HG02798 (cell line): ENCODE measurements around the gene GPS2.
"Not testable (repeated sequence)": the region's sequence is repeated elsewhere in the genome, so short reads cannot be mapped to it uniquely, and the experiment has no call there.

Source experiments
- ATAC-seq: cut with Tn5 transposase; IDR thresholded peaks from one replicate; pipeline ENCODE4 v1.9.1; 2021; ENCODE audit warnings: mild to moderate bottlenecking; ENCODE audit not compliant: unreplicated experiment, poor library complexity

GPS2 gene

DNA sequence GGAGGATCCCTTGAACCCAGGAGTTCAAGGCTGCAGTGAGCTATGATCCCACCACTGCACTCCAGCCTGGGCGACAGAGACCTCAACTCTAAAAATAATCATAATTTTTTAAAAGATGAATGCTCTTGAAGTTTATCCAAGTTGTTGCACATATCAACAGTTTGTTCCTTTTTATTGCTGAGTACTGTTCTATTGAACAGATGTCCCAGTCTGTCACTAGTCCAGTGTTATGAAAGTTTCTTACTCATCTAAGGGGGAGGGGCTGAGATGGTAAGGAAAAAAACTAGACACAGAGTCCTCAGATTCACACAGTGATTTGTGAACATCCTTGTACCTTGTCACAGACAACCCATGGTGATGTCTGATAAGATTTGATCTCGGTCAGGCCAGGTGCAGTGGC, 25.0 kb upstream of the GPS2 start:
- no peak for ATAC-seq

DNA sequence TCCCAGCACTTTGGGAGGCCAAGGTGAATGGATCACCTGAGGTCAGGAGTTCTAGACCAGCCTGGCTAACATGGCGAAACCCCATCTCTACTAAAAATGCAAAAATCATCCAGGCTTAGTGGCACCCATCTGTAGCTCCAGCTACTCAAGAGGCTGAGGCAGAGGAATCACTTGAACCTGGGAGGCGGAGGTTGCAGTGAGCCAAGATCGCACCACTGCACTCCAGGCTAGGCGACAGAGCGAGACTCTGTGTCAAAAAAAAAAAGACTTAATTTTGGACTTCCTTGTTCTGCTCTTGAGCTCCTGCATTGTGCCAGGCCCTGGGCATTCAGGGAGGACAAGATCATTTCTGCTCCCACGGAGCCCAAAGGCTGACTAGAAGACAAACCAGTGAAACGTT, 22.4 kb upstream of the GPS2 start:
- not testable (repeated sequence) for ATAC-seq

DNA sequence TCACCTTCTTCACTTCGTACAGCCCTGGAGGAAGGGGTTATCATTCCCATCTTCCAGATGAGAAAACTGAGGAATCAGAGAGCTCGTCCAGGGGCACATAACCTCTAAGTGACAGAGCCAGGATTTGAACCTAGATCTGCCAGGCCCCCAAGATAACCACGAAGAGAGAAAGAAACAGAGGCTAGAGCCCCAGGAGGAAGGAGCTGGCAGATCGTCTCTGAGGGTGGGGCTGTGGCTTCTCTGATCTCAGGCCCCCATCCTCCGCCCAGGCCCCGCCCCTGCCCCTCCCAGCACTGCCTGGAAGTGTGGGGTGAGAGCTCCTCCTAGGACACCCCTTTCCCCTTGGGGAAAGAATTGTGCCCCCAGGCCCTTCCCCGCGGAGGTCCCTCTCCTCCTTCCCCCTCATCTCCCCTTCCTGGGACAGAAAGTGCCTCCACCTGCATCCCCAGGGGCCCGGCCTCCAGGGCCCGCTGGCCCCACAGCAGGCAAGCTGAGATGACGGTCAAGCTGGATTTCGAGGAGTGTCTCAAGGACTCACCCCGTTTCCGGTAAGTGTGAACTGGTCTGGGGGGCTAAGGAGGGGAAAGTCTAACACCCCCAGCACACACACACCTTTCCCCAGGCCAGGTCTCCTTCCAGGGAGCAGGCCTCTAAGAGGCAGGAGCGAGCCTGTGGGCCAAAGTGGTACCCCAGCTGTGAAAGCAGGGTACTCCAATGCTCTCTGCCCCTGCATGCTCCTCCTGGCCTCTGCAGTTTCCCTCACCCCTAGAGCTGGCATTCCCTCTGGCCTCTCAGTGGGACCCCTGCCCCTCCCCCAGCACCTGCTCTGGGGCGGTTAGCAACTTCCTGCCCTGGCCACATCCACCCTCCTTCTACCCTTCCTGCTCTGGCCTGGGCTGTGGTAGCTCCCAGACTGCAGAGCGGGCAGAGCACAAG, 21.3 kb upstream of the GPS2 start, which contains the start of gene ACAP1:
Gene ACAP1 (plus strand): TSS at position 290 of the 936 bp plus-strand sequence. CDS start 206 bp downstream, at position 496.
- peak; percentile 68 for ATAC-seq

DNA sequence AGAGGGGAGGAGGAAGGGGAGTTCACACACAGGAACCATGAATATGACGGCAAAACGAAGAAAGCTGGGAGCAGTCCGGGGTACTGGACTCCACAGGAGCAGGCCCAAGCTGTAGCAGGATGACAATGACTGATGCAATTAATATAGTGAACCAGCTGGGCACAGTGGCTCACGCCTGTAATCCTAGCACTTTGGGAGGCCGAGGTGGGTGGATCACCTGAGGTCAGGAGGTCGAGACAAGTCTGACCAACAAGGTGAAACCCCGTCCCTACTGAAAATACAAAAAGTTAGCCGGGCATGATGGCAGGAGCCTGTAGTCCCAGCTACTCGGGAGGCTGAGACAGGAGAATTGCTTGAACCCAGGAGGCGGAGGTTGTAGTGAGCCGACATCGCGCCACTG, 20.6 kb upstream of the GPS2 start:
- not testable (repeated sequence) for ATAC-seq

DNA sequence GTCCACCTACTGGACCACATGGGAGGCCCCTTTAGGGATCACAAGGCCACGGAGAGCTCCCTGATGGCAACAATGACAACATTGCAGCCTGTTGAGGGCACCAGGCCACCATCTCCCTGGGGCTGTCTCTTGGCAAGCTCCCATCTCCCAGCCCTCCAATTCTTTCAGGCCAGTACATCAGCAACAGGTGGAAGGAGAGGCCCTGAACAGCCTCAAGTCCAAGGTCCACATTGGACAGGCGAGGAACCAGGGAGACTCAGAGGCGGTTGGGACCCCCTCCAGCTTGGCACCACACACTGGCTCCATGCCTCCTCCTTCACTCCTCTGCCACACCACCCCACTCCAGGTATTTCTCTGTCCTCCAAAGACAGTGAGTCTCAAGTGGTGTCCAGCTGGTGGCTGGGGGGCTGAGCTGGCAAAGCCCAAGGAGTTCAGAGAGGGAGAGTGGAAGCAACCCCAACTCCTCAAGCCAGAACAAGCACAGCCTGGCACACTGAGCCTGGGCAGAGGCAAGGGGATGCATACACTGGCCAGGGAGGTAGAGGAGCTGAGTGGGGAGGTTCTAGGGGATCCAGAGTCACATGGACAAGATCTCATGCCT, 19.9 kb upstream of the GPS2 start:
- no peak for ATAC-seq

DNA sequence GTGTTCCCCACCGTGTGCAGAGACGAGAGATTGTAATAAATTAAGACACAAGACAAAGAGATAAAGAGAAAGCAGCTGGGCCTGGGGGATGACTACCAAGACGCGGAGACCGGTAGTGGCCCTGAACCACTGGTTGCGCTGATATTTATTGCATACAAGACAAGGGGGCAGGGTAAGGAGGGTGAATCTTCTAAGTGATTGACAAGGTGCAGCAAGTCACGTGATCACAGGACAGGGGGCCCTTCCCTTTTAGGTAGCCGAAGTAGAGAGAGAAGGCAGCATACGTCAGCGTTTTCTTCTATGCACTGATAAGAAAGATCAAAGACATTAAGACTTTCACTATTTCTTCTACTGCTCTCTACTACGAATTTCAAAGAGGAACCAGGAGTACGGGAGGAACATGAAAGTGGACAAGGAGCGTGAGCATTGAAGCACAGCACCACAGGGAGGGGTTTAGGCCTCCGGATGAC, 17.5 kb upstream of the GPS2 start:
- ATAC-seq, result not testable (repeated sequence)

DNA sequence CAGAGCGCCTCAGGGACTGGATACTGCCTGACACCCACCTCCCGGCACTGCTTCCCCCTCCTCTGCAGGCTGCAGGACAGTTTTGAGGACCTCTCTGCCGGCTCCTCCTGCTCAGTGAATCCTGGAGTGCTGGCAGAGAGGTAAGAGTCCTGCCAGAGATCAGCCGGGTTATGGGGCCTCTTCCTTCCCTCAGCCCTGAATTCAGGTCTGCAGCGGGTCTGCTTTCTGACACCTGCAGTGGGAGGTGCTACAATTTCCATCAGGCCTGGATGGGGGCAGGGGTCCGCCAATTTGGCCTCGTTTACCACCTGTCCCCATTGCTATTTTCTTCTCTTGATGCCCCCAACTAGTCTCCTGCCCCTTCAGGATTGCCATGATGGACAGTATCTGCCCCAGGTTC, 17.0 kb upstream of the GPS2 start:
- ATAC-seq, result no peak

DNA sequence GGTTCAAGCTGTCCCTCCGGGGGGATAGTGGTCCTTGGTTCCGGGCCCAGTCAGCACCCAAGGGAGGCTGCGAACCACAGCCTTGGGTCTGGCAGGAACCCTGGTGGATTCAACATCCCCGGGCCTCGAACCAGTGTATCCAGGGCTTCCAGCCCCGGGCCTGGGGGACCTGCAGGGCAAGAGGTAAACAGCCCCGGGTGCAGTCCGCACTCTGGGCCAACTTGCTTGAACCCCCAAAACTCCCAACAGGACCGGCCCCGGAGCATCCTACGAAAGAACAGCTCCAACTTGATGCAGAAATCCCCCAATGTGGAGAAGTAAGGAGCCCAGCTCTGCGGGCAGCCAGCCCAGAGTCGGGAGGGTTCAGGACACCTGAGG, 15.5 kb upstream of the GPS2 start:
- ATAC-seq, result no peak

DNA sequence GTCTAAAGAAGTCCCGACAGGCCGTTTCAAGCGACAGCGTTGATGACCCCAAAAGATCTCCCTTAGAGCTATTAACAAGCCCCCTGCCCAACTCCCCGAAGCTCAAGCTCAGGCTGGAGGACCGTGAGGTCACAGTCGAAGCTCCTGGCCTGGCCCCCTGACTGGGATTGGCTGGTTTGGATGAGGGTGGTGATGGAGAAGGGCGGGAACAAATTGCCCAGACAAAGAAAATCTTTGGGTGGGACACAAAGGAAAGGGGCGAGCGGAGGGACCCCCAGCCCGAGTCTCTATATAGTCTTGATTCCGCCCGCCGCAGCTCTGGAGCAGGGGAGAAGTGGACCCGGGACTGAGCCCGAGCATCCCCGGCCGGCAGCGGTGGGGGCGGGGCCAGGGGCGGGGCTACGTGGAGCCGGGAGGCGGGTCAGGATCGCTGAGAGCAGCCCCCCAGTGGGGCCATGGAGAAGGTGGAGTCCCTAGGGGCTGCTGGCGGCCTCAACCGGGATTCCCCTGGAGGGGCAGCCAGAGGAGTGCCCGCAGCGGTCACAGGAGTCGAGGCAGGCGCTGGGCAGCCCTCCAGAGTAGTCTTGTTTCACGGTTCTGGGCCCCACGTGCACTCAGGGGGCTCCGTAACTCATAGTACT, 15.0 kb upstream of the GPS2 start:
- ATAC-seq, result peak; percentile 41

DNA sequence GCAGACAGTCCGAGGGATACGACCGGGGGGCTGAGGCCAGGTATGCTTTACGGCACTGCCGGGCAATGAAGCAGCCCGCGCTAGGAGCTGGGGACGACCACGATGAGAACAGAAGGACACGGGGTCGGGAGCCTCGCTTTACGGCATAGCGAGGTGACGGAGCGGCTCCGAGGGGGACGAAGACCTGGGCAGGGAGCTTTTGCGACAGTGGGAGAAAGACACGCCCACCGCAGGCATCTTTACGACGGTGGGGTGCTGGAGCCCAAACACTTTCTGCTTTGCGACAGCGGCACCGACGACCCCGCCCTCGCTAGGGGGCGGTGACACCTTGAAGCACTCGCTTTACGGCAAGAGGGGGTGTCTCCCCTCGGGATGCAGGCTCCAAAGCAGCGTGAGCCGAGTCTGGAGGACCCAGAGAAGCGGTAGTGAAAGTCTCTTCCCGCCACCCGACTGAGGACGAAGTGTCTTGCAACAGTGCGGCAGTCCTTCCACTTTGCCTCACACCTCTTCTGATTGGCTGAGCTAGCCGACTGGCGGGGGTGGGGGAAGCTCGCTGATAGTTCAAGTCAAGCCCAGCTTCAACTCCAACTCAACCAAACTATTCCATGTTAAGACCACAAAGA, 14.3 kb upstream of the GPS2 start:
- peak; percentile 73 for ATAC-seq

DNA sequence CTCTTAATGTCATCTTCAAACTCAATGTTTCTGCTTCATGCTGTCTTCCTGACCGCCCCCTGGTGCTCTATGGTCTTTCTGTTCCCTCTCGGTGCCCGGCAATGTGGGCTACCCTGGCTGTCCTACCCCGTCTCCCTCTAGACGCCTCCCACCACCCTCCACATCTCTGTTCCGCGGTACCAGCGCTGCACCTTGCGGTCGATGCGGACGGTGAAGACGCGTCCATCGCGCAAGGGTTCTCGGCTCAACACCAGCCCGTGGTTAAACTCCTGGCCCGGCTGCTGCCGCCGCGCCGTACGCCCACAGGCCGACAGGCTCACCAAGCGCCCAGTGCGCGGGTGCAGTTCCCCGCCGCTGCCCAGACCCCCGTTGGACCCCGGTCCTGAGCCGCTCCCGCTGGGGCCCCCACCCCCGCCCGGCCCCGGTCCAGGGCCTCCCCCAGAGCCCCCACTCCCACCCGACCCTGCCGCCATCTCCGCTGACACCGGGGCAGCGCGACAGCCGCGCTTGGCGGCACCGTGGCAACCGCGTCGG, 13.7 kb upstream of the GPS2 start, which contains the start of gene NEURL4:
Gene NEURL4 (minus strand): TSS at position 496 of the 534 bp plus-strand sequence. CDS start 23 bp downstream, at position 473.
- peak; percentile 2 for ATAC-seq

DNA sequence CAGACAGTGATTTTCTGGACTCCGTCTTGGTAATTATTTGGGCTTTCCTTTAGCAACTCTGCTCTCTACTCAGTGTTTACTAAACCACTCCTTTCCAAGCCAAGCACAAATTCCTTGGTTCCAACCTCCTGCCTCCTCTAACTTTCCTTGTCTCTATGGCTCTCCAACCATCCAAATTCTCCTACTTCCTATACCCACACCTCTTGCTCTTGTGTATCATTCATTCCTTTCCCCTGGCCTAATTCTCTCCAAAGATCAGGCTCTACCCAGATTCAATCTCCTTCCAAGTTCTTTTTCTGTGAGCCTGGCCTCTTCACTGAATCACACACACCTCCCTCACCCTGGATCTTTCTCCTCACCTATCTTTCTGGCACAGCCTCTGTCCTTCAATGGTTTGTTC, 12.8 kb upstream of the GPS2 start:
- no peak for ATAC-seq

DNA sequence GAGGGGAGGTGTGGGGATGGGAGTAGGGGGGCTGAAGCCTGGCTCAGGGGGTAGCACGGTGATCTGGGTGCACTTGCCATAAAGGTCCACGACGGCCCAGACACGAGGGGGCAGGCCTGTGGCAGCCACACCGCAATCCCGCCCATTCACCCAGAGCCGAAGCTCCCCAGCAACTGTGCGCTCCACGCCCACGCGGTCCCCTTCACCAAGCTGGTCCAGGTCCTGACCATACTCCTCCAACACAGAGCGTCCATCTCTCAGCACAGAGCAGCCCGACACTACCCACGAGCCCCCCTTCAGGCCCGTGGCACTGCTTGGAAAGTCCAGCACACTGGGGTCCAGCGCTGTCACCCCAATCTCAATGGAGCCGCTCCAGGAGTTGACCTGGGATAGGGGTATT, 12.3 kb upstream of the GPS2 start:
- no peak for ATAC-seq

DNA sequence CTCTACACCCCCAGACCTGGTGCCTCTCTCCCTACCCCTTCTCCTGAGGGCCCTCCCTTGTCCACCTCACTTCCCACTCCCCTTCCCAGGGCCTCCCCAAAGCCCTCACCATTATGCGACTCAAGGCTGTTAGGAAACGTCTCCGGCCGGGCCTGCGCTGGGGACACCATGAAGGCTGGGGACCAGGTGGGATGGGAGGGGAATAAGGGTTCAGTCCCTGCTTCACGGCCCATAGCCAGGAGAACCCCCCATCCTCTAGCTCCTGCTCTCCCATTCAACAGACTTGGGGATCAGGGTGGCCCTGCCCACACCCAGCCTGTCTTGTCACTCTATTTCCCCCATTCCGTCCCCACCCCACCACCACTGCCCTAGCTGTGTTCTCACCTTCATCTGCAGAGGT, 11.9 kb upstream of the GPS2 start:
- no peak for ATAC-seq

DNA sequence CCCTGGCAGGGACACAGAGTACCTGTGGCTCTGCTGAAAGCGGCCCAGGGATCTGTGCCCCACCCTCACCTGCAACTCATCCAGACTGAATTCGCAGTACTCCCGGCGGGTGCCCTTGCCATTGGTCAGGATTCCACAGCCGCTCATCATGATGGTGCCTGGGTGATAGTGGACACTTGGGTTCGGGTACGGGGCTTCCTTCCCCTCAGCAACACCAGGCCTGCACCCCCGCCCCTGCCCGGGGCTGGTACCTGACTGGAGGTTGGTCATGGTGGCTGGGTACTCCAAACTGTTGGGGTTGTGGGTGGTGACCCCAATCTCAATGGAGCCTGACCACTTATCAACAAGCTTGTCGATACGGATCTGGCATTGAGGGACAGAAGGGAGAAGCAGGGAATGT, 11.0 kb upstream of the GPS2 start:
- ATAC-seq, result no peak

DNA sequence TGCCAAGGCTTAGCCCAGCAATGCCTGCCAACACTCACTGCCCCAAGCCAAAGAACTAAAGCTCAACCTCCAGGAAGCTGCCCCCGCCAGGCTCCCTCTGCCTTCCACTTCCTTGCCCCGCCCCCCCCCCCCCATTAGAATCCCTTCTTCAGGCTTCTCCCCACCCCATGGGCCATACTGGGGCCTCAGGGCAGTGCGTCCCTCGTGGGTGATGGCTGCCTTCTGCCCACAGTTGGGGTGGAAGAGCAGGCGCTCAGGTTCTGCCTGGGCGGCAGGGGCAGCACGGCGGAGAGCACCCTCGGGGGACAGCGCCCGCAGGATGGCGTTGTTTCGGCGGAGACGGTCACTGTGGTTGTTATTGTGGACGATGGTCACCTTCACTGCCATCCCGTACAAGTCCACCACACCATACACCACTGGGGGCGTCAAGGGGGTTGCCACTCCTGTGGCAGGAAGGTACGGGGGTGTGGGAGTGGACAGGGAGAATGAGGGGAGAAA, 9.9 kb upstream of the GPS2 start:
- ATAC-seq, result no peak

DNA sequence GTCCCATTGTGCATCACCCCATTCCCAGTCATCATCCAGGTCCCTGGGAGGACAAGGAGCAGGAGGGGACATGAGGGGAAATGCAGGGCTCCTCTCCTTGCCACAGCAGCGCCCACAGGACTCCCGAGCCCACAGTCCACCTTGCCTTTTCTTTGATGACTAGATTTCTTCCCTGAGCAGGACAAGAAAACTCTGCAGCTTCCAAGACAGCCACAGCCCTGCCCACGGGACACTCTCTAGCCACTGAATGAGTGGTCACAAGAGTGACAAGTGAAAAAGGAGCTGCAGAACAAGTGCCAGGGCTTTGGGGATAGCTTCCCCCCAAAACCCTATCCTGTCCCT, 9.2 kb upstream of the GPS2 start:
- no peak for ATAC-seq

DNA sequence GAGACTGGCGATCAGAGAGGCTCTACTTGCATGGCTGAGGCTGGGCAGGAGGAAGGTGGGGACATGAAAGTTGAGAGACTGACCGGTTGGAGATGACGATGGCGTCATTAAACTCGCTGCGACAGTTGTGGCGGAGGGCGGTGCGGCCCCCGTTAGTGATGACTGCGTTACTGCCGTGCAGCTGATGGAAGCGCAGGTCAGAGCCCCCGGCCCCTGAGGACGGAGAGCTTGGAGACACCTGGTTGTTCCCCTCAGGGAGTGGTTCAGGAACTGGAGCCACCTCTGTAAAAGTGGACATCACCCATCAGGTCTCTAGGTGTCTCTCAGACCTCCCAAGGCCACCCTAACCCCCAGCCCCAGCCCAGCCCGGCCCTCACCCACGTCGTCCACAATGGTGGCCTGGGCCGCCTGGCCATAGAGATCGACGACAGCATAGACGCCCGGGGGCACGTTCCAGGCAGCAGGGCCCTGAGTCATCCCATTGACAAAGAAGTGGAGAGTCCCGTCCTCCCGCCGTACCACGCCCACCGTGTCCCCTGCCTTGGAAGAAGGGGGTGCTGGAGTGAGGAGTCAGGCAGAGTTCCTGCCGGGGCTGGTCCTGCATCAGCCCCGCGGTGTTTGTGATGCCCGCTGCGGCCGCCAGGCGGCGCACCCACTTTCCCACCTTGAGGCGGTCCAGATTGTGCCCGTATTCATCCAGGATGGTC, 8.7 kb upstream of the GPS2 start:
- ATAC-seq, result no peak

DNA sequence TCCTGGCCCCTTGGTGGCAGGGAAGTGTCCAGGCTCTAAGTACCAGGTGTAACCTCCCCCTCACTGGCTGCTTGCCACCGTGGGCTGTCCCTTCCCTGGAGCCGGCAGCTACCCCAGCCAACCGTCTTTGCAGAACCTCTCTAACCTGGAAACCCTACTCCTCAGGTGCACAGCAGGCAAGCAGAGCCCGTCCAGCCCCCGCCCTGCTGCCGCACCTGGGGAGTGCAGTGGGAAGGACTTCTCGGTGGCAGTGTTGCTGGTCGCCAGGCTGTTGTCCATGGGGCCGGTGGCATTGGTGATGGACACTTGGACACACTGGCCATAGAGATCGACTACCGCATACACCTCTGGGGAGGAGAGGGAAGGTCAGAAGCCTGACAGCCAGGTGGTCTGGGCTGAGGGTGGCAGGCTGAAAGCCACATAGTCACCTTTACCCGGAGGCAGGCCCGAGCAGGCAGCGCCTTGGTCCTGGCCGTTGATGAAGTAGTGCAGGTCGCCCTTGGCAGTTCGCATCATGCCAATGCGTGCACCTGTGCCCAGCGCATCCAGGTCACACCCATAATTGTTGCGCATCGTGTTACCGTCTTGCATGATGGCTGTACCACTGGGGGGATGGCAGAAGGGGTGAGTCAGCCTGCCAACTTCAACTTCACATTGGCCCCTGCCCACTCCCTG, 7.5 kb upstream of the GPS2 start:
- ATAC-seq, result no peak
